IPS DF 4.7 (cell line): ENCODE measurements around the gene THADA.
"Not testable (repeated sequence)": the region's sequence is repeated elsewhere in the genome, so short reads cannot be mapped to it uniquely, and the experiment has no call there.

ENCODE experiments used
- DNase-seq: peaks from one replicate; pipeline ENCODE4 v3.0.0-alpha.2; 2013; ENCODE audit warnings: low spot score; ENCODE audit errors: extremely low read depth

THADA gene

DNA sequence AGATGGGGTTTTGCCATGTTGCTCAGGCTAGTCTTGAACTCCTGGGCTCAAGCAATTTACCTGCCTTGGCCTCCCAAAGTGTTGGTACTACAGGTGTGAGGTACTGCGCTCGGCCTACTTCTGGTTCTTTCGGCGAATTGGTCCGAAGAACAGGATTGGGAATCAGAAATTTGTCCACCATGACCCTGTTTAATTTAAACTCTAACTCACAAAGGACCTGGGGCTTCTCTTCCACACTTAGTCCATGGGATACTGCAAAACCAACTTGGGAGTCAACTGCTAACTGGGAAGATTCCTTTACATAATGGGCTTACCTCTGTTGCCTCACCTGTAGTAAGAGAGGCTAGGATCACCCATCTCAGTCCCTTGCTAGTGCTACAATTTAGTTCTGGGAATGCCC is 289.6 kb downstream of the THADA start:
- no peak for DNase-seq

DNA sequence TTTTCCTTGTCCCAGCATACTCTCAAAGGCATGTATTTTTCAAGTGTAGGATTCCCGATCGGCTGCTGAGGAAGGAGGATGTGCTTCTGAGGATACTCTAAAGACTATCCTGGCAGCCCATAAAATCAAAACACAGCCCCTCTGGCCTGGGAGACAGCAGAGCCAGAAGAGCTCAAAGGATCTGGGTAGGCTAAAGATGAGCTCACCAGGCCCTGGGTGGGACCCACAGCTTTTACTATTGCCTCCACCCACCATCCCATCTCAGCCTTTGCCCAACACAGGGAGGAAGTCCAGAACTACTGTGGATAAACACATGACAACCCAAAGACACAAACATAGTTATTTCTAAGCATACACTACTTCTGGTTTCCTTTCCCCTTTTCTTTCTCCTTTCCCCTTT is 290.3 kb downstream of the THADA start:
- no peak for DNase-seq

DNA sequence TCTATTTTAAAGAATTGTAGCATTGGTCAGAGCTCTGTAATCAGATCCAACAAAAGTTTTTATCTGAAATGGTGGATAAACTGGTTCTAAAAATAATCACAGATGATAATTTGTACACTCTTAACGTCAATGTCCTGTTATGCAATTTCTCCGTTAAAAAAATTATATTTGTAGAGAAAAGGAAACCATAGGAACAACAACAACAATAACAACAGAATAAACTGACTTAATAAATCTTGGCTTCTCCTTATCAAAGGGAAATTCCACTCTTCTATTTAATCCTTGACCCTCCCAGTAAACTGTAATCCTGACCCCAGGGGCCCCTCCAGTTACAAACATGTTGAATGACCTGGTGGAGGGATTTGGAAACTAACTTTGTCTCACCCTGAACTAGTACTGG is 290.8 kb downstream of the THADA start:
- no peak for DNase-seq

DNA sequence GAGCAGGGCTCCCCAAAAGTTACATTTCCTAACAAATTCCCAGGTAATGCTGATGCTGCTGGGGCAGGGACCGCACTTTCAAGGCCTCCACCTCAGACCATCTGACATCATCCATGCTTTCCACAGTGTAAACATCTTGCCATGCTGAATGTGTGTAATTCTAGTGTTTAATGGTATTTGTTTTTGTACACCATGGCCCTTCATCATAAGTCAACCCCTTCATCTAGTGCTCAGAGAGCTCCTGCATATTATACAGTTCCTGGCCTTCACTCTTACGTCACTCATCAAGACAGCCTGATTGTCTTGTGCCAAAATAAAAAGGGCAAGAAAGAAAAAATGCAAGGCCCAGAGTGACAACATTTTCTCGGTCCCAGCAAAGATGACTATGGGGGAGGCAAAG is 291.9 kb downstream of the THADA start:
- no peak for DNase-seq

DNA sequence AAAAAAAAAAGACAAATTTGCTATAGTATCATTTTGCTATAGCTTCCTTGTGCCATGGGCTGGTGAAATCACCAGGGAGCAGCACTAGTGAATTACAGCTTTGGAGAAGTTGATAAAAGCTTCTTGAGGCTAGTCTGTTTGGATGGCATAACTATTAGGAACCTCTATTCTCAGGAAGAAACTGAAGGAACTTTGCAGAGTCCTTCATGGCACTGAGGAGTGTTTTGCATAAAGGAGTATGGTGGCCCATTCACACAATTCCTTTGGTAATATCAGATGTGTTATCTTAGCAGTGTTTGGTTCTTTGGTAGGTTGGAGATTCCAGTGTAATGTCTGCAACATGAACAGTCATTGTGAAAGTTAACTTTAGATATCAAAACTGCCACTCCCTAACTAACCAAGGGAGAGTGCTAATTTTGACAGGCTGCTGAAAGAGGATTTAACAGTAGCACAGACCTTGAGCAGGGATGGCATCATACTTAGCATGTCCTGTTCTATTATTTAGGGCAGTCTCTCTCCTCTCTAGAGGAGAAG is 292.8 kb downstream of the THADA start:
- DNase-seq: no peak

DNA sequence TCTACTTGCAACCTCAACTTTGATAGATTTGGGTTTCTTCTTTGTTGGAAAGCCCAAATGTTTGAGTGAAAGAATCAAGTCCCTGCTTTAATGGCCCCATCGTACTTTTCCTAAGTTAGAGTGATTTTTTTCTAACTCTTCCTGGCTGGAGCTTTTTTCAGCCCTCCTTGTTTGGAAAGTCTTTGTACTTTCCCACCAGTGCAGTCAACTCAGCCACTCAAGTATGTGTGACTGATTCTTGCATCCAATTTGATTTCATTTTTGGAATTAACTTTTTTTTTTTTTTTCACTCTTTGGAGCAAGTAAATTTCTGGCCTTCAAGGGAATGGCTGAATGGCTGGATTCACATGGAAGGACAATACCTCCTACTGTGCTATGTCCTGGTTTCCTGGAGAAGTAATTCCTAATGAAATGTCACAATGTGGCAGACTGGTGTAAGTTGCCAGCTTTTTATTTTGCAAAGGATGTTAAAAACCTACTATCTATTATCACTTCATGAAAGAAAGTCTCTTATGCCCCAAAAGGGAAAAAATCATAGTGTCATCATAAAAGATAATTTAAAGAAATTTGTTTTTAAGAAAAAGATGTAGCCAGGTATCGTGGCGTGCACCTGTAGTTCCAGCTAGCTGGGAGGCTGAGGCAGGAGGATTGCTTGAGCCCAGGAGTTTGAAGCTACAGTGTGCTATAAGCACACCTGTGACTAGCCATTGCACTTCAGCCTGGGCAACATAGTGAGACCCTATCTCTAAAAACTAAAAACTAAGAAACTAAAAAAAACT is 293.5 kb downstream of the THADA start:
- no peak for DNase-seq

DNA sequence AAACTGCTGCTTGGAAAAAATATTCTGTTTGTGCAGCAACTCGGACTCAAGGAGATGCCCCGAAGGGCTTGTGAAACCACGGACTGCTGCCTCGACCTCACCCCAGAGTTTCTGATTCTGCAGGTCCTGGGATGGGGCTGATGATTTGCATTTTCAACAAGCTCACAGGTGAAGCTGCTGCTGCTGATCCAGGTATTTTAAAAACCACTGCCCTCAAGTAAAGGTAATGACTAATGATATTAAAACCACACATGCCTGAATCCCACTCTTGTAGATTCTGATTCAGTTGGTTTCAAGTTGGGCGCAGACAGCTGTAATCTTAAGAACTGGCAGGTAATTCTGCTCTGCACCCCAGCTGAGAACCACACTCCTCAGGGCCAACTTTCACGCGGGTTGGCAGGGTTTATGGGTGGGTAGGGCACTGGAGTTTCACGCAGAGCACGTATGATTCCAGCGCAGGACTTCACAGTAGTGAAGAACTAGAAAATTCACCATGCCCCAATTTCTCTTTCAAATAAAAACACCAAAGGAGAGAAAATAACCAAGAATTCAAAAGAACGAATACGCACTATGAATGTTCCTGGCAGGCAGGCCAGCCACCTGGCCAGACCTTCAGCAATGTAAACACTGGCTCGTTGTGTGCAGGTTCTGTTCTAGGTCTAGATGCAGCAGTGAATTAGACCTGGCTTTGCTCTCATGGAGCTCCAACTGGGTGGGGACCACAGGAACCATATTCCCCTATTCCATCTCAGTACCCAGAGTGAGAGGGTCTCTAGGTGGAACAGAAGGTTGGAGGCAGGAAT is 294.9 kb downstream of the THADA start:
- no peak for DNase-seq

DNA sequence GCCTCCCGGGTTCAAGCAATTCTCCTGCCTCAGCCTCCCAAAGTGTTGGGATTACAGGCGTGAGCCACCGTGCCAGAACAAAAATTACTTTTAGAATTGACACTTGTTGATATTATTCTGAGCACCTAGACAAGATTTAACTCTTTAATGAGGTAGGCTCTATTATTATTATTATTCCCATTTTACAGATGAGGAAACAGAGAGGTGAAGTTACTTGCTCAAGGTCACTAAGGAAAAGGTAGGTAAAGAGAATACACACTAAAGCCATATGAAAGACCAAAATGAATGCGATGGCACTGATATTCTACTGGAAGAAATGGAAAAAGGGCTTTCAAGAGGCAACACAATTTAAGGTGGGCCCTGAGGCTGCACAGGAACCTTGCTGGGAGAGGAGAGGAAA is 295.6 kb downstream of the THADA start:
- no peak for DNase-seq

DNA sequence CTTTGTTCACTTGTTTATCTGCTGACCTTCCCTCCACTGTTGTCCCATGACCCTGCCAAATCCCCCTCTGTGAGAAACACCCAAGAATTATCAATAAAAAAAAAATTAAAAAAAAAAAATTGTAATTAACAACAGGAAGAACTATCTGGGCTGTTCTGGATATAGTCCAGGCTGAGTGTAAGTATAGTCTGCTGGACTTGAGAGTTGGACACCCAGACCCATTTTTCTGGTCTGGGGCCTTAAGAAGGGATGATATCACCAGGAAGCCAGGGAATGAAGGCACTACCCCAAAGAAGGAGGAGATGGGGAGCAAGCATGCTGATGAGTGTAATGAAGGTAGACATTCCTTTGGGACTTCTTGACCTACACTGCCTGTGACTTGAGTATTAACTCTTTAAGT is 297.3 kb downstream of the THADA start:
- no peak for DNase-seq

DNA sequence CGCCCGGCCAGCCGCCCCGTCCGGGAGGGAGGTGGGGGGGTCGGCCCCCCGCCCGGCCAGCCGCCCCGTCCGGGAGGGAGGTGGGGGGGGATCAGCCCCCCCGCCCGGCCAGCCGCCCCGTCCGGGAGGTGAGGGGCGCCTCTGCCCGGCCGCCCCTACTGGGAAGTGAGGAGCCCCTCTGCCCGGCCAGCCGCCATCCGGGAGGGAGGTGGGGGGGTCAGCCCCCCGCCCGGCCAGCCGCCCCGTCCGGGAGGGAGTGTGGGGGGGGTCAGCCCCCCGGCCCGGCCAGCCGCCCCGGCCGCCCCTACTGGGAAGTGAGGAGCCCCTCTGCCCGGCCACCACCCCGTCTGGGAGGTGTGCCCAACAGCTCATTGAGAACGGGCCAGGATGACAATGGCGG is 298.1 kb downstream of the THADA start:
- not testable (repeated sequence) for DNase-seq

DNA sequence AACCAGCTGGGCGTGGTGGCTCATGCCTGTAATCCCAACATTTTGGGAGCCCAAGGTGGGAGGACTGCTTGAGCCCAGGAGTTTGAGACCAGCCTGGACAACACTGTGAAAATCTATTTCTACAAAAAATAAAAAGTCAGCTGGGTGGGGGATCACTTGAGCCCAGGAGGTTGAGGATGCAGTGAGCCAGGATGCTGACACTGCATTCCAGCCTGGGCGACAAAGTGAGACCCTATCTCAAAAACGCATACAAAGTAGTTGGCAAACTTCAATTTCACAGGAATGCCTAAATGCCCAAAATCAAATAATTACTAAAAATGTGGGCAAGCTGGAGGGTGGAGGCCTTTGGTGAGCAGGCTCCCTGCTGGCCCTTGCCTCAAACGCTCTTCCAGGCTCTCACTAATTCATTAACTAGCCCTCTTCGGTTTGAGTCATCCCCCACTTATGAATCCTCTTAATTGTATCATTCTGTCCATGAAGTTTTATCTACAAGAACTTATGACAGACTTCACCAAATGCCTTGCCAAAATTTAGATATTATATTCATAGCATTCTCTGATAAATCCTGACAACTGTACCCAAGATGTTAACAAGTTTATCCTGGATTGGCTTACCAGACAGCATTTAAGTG is 300.8 kb downstream of the THADA start:
- DNase-seq: no peak

DNA sequence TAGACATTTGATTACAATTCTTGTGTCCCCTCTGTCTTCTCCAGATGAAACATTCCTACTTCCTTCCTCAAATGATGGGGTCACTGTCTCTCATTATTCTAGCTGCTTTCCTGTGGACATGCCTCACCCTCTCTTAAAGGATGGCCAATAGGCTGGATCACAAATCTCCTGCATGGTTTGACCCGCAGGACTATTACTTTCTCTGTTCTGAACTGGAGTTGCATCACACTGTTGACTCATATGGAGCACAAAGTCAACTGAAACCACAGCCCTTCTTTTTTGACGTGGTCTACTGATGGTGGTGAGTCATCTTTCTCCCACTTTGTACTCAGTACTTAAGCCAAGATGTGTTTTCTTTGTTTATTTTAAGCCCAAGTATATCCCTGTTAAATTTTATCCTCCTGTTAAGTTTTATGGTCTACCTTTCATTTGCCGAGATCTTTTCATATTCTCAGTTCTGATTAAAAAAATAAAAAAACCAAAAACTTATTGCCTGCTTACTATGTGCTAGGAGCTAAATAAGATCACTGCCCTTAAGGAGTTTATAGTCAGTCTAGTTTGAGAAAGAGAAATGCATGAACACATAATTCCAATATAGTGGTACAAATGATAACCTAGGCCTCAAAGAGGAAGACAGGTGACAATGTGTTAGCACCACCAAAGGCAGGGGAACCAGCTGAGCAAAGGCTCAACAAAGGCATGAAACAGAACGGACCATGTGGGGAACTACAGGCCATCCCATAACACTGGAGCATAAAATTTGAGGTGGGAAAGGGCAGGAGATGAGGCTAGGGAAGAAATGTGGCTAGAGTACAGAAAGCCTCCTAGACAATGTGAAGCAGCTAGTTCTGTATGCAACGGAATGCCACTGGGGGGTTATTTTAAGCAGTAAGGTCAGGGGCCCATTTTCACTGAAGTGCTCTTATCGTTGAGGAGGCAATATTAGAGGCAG is 301.8 kb downstream of the THADA start:
- DNase-seq: no peak

DNA sequence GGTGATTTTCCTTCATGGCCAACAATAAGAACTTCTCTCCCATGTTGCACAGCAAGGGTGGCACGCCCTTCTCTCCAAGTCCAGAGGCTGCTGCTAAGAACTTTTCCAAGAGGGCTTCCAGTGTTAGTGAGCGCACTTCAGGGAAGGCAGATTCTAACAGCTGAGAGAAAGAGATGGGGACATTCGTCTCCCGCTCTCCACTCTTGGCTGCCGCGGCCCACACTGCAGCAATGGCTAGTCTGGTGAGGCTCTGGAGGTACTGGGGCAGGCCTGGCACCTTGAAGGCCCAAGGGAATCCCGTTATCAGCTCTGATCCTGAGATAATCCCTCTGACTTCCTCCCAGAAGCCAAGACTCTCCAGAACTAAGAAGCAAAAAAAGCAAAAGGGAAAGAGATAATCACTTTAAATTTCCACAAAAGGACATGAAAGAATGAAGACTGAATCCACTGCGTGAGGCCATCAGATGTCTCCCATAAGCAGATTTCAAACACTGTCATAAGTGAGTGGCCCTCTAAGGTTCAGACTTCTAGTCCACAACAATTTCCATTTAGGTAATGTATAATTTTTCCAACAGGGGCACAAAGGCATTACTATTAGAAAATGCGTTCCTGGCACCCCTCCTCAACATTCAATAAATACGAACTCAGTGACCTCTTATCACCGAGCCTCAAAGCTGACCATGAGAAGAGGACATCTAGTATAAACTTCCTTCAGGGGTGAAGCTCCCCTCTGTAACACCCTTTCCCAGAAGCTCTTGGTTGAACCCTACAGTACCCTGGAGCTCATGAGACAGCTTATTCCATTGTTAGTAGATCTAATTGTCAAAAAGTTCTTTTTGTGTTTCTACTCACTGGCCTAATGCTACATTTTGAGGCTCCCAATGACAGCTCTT is 302.7 kb downstream of the THADA start:
- DNase-seq: no peak

DNA sequence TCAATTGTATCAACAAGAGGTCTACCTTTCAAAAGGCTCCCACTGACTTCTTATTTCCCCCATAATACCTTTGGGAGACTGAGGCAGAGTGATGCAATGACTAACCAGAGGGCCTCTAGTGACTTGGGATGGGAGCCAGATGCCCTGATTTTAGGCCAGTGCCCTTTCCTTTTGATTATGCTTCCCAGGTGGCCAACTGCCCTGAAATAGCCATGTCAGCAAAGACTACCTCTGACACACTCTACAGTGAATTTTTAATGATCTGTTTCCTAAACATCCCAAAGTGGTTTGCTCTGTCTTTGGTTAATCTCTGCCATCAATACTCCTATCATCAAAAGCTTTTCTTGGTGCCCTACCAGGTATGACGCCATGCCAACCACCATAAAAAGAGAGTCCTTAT is 303.5 kb downstream of the THADA start:
- DNase-seq: no peak

DNA sequence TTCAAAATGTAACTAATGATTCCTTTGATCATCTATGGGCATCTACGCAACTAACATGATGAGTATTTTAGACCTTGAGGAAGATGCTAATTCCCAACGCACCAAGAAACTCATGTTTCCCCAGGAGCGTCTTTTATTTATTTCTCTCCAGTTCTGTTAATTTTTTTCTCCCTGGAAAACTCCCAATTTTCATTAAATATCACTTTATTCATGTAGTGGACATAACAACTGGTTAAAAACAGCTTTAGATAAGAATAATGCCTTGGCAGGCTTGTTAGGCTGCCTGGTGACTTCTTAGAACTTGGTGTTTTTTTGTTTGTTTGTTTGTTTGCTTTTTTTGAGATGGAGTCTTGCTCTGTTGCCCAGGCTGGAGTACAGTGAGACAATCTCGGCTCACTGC is 306.5 kb downstream of the THADA start:
- no peak for DNase-seq

DNA sequence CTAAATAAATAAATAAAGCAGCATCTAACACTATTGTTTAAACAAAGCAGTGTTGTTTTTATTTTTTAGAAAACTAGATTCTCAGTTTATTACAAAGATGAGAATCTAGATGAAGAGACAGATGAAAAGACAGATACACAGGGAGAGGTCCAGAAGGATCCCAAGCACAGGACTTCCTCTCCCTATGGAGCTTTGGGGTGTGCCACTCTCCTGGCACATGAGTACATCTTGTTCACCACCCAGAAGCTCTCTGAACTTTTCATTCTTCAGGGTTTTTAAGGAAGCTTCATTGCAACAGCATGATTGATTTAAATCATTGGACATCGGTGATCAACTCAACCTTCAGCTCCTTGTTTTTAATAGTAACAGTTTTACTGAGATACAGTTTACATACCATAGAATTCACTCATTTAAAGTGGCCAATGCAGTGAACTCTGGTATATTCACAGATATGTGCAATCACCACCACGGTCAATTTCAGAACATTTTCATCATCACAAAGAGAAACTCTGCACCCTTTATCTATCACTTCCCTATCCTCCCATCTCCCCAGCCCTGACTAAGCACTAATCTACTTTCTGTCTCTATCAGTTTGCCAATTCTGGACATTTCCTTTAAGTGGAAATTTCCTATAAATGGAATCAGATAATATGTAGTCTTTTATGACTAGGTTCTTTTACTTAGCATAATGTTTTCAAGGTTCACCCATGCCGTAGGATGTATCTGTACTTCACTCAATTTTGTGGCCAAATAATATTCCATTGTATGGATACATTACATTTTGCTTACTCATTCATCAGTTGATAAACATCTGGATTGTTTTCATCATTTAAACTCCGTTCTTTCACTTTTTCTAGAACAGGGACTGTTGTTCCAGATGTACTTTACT is 307.2 kb downstream of the THADA start:
- DNase-seq: no peak

DNA sequence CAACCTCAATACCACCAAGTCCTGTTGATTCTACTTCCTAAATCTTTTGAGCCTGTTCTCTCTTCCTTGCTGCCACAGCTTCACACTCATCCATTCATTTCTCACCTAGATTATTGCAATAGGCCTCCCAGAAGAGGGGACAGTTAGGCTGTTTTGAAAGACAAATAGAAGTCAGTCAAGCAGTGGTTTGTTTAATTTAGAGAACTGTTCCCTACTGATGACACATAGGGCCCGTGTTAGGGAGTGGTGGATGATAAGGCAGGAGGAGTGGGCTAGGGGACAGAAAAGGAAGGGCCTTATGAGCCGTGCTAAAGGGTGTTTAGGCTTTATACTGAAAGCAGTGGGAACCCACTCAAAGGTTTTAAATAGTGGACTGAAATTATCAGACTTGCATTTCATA is 309.9 kb downstream of the THADA start:
- DNase-seq: no peak

DNA sequence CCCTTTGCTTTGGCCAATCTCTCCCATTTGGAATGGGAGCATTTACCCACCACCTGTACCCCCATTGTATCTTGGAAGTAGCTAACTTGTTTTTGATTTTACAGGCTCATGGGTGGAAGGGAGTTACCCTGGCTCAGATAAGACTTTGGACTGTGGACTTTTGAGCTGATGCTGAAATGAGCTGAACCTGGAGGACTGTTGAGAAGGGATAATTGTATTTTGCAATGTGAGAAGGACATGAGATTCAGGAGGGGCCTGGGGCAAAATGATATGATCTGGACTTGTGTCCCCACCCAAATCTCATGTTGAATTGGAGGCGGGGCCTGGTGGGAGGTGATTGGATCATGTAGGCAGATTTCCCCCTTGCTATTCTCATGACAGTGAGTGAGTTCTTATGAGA is 310.9 kb downstream of the THADA start:
- DNase-seq: no peak

DNA sequence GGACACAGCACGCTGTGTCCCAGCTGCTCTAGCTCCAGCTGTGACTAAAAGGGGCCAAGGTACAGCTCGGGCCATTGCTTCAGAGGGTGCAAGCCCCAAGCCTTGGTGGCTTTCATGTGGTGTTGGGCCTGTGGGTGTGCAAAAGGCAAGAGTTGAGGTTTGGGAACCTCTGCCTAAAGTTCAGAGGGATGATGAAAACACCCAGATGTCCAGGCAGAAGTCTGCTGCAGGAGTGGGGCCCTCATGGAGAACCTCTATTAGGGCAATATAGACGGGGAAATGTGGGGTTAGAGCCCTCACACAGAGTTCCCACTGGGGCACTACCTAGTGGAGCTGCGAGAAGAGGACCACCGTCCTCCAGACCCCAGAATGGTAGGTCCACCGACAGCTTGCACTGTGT is 311.5 kb downstream of the THADA start:
- DNase-seq: not testable (repeated sequence)
